ENCODE data around the gene SLC29A2. TPM values are rescaled to one million over a fixed set of nuclear protein-coding genes. Genes with fewer than 3 reads are reported as not detected.

The SLC29A2 gene
- total RNA-seq, 1 donor from 2014 or later: 6.9 TPM

GRCh38 chr11:66331542-66332370 is 39.8 kb downstream of the SLC29A2 start:
- Mint-ChIP-seq H3K36me3 (no peaks in the 10 kb centered on the region), H3K27ac (no peak overlapping the region), H3K27me3 (ENCODE audit: insufficient read depth, low read depth) (peaks cover 7% of the 10 kb centered on the region), H3K4me3 (no peak overlapping the region), H3K4me1 (peaks cover 32% of the 10 kb centered on the region), H3K9me3 (no peaks in the 10 kb centered on the region)
- Histone ChIP-seq H3K4me3 (no peak overlapping the region), H3K4me1 (peaks cover 15% of the 10 kb centered on the region), H3K27me3 (peaks cover 8% of the 10 kb centered on the region), H3K9ac (no peak overlapping the region), H3K9me3 (ENCODE audit: low read depth) (no peaks in the 10 kb centered on the region), H3K36me3 (no peaks in the 10 kb centered on the region), H3K27ac (no peak overlapping the region), H4K20me1 (ENCODE audit: low read depth) (peaks cover under 1% of the 10 kb centered on the region), H2AFZ (replicated peaks) (no peak overlapping the region), H3F3A (ENCODE audit: low read depth) (peaks cover 4% of the 10 kb centered on the region), H3K4me2 (no peak overlapping the region), H3K79me2 (ENCODE audit: low read depth) (no peaks in the 10 kb centered on the region)
- DNase-seq (ENCODE audit: low spot score): no peak
- TF ChIP-seq CTCF (IDR thresholded peaks at IDR 0.05): no peak
- no peak for TF ChIP-seq EZH2phosphoT487 (IDR thresholded peaks at IDR 0.05)
- no peak for TF ChIP-seq EZH2 (IDR thresholded peaks at IDR 0.05)

GRCh38 chr11:66330931-66331330 is 40.6 kb downstream of the SLC29A2 start:
- Histone ChIP-seq H3K9ac (no peak overlapping the region), H3F3A (ENCODE audit: low read depth) (no peaks in the 10 kb centered on the region), H3K9me3 (ENCODE audit: low read depth) (no peaks in the 10 kb centered on the region), H3K4me2 (no peak overlapping the region), H4K20me1 (ENCODE audit: low read depth) (no peaks in the 10 kb centered on the region), H3K27ac (no peak overlapping the region), H3K4me3 (no peak overlapping the region), H3K4me1 (peaks cover 8% of the 10 kb centered on the region), H3K27me3 (peaks cover 8% of the 10 kb centered on the region), H2AFZ (replicated peaks) (no peak overlapping the region), H3K79me2 (ENCODE audit: low read depth) (no peaks in the 10 kb centered on the region), H3K36me3 (no peaks in the 10 kb centered on the region)
- DNase-seq (ENCODE audit: low spot score): no peak
- Mint-ChIP-seq H3K9me3 (no peaks in the 10 kb centered on the region), H3K4me3 (no peak overlapping the region), H3K27me3 (ENCODE audit: insufficient read depth, low read depth) (peaks cover 7% of the 10 kb centered on the region), H3K4me1 (peaks cover 31% of the 10 kb centered on the region), H3K36me3 (no peaks in the 10 kb centered on the region), H3K27ac (no peak overlapping the region)
- TF ChIP-seq EZH2 (IDR thresholded peaks at IDR 0.05): no peak
- TF ChIP-seq CTCF (IDR thresholded peaks at IDR 0.05): no peak
- TF ChIP-seq EZH2phosphoT487 (IDR thresholded peaks at IDR 0.05): no peak

GRCh38 chr11:66329165-66329673 is 42.3 kb downstream of the SLC29A2 start:
- no peak overlapping the region for H3K9ac ChIP-seq
- H3F3A ChIP-seq (ENCODE audit: low read depth): no peaks in the 10 kb centered on the region
- no peak overlapping the region for H3K4me3 Mint-ChIP-seq
- H3K27ac ChIP-seq: no peak overlapping the region
- H3K9me3 ChIP-seq (ENCODE audit: low read depth): no peaks in the 10 kb centered on the region
- H3K27me3 Mint-ChIP-seq (ENCODE audit: insufficient read depth, low read depth): peaks cover 7% of the 10 kb centered on the region
- H2AFZ ChIP-seq (replicated peaks): no peak overlapping the region
- TF ChIP-seq EZH2 (IDR thresholded peaks at IDR 0.05): no peak
- H3K27me3 ChIP-seq: peaks cover 3% of the 10 kb centered on the region
- no peaks in the 10 kb centered on the region for H3K36me3 Mint-ChIP-seq
- peaks cover 35% of the 10 kb centered on the region for H3K4me1 Mint-ChIP-seq
- H3K4me1 ChIP-seq: peaks cover 11% of the 10 kb centered on the region
- H3K27ac Mint-ChIP-seq: no peak overlapping the region
- H4K20me1 ChIP-seq (ENCODE audit: low read depth): no peaks in the 10 kb centered on the region
- no peaks in the 10 kb centered on the region for H3K79me2 ChIP-seq (ENCODE audit: low read depth)
- H3K9me3 Mint-ChIP-seq: no peaks in the 10 kb centered on the region
- no peaks in the 10 kb centered on the region for H3K36me3 ChIP-seq
- no peak overlapping the region for H3K4me2 ChIP-seq
- no peak for DNase-seq (ENCODE audit: low spot score)
- H3K4me3 ChIP-seq: no peak overlapping the region

Data from neural progenitor cell (in vitro differentiated cells).